GM13977 (cell line): ENCODE data around the gene ZRANB3.

Experiments used
- DNase-seq: peaks from one replicate; pipeline ENCODE4 v3.0.0; 2012; ENCODE audit warnings: low spot score
- in situ Hi-C: fragments of 300-500 bp; cut with MboI; formaldehyde crosslinking; loops from one replicate; pipeline ENCODE4 v1.12.0; 2022; ENCODE audit warnings: low sequenced_read_pairs, low pct_unique_long_range_greater_than_20kb, mixed read lengths, inconsistent platforms; ENCODE audit not compliant: unreplicated experiment
- TF ChIP-seq, protein P1 (sequence below): IDR thresholded peaks from 2 replicates; pipeline ENCODE4 v1.5.1; 2012; ENCODE audit warnings: mild to moderate bottlenecking, control low read depth; ENCODE audit not compliant: insufficient read depth; ENCODE audit errors: extremely low read depth, missing control alignments

Gene ZRANB3

GRCh38 chr2:135494917-135495316, 36.1 kb downstream of the ZRANB3 start:
- TF ChIP-seq, protein P1, sequence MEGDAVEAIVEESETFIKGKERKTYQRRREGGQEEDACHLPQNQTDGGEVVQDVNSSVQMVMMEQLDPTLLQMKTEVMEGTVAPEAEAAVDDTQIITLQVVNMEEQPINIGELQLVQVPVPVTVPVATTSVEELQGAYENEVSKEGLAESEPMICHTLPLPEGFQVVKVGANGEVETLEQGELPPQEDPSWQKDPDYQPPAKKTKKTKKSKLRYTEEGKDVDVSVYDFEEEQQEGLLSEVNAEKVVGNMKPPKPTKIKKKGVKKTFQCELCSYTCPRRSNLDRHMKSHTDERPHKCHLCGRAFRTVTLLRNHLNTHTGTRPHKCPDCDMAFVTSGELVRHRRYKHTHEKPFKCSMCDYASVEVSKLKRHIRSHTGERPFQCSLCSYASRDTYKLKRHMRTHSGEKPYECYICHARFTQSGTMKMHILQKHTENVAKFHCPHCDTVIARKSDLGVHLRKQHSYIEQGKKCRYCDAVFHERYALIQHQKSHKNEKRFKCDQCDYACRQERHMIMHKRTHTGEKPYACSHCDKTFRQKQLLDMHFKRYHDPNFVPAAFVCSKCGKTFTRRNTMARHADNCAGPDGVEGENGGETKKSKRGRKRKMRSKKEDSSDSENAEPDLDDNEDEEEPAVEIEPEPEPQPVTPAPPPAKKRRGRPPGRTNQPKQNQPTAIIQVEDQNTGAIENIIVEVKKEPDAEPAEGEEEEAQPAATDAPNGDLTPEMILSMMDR = no peak
- in situ Hi-C loops = no loop called here
- DNase-seq = no peak

- TF ChIP-seq, protein P1 = no peak
- in situ Hi-C loops = no loop called here
- no peak for DNase-seq
Observed at GRCh38 chr2:135494503-135494902, 36.5 kb downstream of the ZRANB3 start.

DNA sequence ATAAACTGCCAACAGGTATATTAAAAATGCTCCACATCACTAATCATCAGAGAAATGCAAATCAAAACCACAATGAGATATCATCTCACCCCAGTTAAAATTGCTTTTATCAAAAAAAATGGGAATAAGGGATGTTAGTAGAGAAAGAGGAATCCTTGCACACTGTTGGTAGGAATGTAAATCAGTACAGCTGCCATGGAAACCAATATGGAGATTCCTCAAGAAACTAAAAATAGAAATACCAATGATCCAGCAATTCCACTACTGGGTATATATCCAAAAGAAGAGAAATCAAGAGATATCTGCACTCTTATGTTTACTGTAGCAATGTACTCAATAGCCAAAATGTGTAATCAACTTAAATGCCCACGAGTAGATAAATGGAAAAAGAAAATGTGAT, 40.6 kb downstream of the ZRANB3 start:
- TF ChIP-seq, protein P1 = no peak
- in situ Hi-C loops = no loop called here
- no peak for DNase-seq

- TF ChIP-seq, protein P1 = no peak
- no peak for DNase-seq
- in situ Hi-C loops = no loop called here
Observed at GRCh38 chr2:135485441-135485840, 45.6 kb downstream of the ZRANB3 start.

- TF ChIP-seq, protein P1 = no peak
- in situ Hi-C loops = loop anchor here (10.0 kb wide), 1 partner anchor 240 kb away; no protein-coding TSS in a partner anchor
- no peak for DNase-seq
Observed at GRCh38 chr2:135475128-135475527, 55.9 kb downstream of the ZRANB3 start.

GRCh38 chr2:135473567-135473966, 57.5 kb downstream of the ZRANB3 start:
- peak; percentile 34 for DNase-seq
- in situ Hi-C loops = loop anchor here (10.0 kb wide), 1 partner anchor 241 kb away; no protein-coding TSS in a partner anchor
- TF ChIP-seq, protein P1 = peak; percentile 52

GRCh38 chr2:135471106-135471505, 59.9 kb downstream of the ZRANB3 start:
- no peak for DNase-seq
- TF ChIP-seq, protein P1 = no peak
- in situ Hi-C loops = loop anchor here (10.0 kb wide), 1 partner anchor 244 kb away; no protein-coding TSS in a partner anchor
